Esophagus squamous epithelium (tissue), 4 donors: ENCODE results near the gene KMT2C.
"Not testable (repeated sequence)": the region's sequence is repeated elsewhere in the genome, so short reads cannot be mapped to it uniquely, and the experiment has no call there.

Experiments used
- CTCF ChIP-seq, 6 experiments: fragments of 450-650 bp in 4 of 6; fragments of 200-600 bp in 2 of 6; sonication (generic) in 2 of 6; IDR thresholded peaks; one replicate each; pipeline ENCODE4 v1.5.1; 2016 to 2019; ENCODE audit warnings: antibody characterized with exemption in 6 of 6, mild to moderate bottlenecking in 4 of 6, moderate library complexity in 4 of 6
- POLR2A ChIP-seq, 4 donors: fragments of 450-650 bp; IDR thresholded peaks; one replicate each; pipeline ENCODE4 v1.6.1; 2017; ENCODE audit warnings: antibody characterized with exemption in 4 of 4, mild to moderate bottlenecking in 4 of 4, moderate library complexity in 3 of 4

GRCh38 chr7:152432735-152433134 lies 3.1 kb downstream of the KMT2C start:
- not testable (repeated sequence) for TF ChIP-seq CTCF, POLR2A (IDR thresholded peaks at IDR 0.05)
